Measurements from ENCODE around the gene DOCK9. TPM values are rescaled to one million over a fixed set of nuclear protein-coding genes. Genes with fewer than 3 reads are reported as not detected.

Gene DOCK9
- polyA plus RNA-seq, 3 donors: 0.01 TPM; not detected in 2

GRCh38 chr13:98875146-98875729, 102.6 kb downstream of the DOCK9 start:
- Histone ChIP-seq H2AFZ (ENCODE audit: insufficient read depth, low read depth, low read length, poor library complexity, severe bottlenecking) (no peak overlapping the region), H3K27me3 (ENCODE audit: control insufficient read depth in 2 of 2, insufficient read depth in 2 of 2, low read length in 2 of 2) (peaks cover 0 to 2% of the 10 kb centered on the region in 2 donors), H4K20me1 (ENCODE audit: insufficient read depth, low read length) (no peaks in the 10 kb centered on the region), H3K36me3 (replicated peaks in 1 of 2; ENCODE audit: control insufficient read depth in 1 of 2, insufficient read depth in 2 of 2, low read length in 2 of 2) (no peaks in the 10 kb centered on the region), H3K79me2 (ENCODE audit: insufficient read depth, low read length) (no peaks in the 10 kb centered on the region), H3K27ac (ENCODE audit: low read depth in 1 of 2, low read length in 2 of 2) (no peak overlapping the region), H3K9me3 (replicated peaks in 1 of 2; ENCODE audit: control insufficient read depth in 1 of 2, insufficient read depth in 1 of 2, low read length in 2 of 2) (peaks cover 0 to 9% of the 10 kb centered on the region in 2 donors), H3K4me3 (replicated peaks in 1 of 3; ENCODE audit: low read depth in 2 of 3, low read length in 3 of 3) (no peak overlapping the region), H3K4me1 (ENCODE audit: control insufficient read depth in 1 of 2, insufficient read depth in 2 of 2, low read length in 2 of 2) (no peaks in the 10 kb centered on the region), H3K9ac (ENCODE audit: insufficient read depth, low read length, poor library complexity, severe bottlenecking) (no peak overlapping the region), H3K4me2 (replicated peaks; ENCODE audit: extremely low read depth, low read length, poor library complexity, severe bottlenecking) (no peak overlapping the region)
- Mint-ChIP-seq H3K36me3 (no peaks in the 10 kb centered on the region), H3K4me3 (no peak overlapping the region), H3K9me3 (peaks cover 3 to 17% (median 10%) of the 10 kb centered on the region in 7 donors), H3K27ac (no peak overlapping the region), H3K27me3 (ENCODE audit: low read depth in 3 of 3) (peaks cover 5 to 6% (median 6%) of the 10 kb centered on the region in 3 donors), H3K4me1 (no peaks in the 10 kb centered on the region)
- 100% methylated on average over 1 of the region's 1 CpG for WGBS (ENCODE audit: insufficient coverage)
- no peak for DNase-seq
- intact Hi-C loops (cut with micrococcal nuclease): no loop called here
- TF ChIP-seq CTCF (IDR thresholded peaks at IDR 0.05): no peak

GRCh38 chr13:98874029-98874397, 103.9 kb downstream of the DOCK9 start:
- H3K27me3 Mint-ChIP-seq (ENCODE audit: low read depth in 3 of 3): peaks cover 4 to 6% (median 5%) of the 10 kb centered on the region in 3 donors
- Histone ChIP-seq H3K27me3 (ENCODE audit: control insufficient read depth in 2 of 2, insufficient read depth in 2 of 2, low read length in 2 of 2) (peaks cover 0 to 2% of the 10 kb centered on the region in 2 donors), H3K9me3 (replicated peaks in 1 of 2; ENCODE audit: control insufficient read depth in 1 of 2, insufficient read depth in 1 of 2, low read length in 2 of 2) (peaks cover 0 to 9% of the 10 kb centered on the region in 2 donors), H3K4me1 (ENCODE audit: control insufficient read depth in 1 of 2, insufficient read depth in 2 of 2, low read length in 2 of 2) (no peaks in the 10 kb centered on the region), H3K9ac (ENCODE audit: insufficient read depth, low read length, poor library complexity, severe bottlenecking) (no peak overlapping the region), H3K4me3 (replicated peaks in 1 of 3; ENCODE audit: low read depth in 2 of 3, low read length in 3 of 3) (no peak overlapping the region), H4K20me1 (ENCODE audit: insufficient read depth, low read length) (no peaks in the 10 kb centered on the region), H3K79me2 (ENCODE audit: insufficient read depth, low read length) (no peaks in the 10 kb centered on the region), H3K4me2 (replicated peaks; ENCODE audit: extremely low read depth, low read length, poor library complexity, severe bottlenecking) (no peak overlapping the region), H2AFZ (ENCODE audit: insufficient read depth, low read depth, low read length, poor library complexity, severe bottlenecking) (no peak overlapping the region), H3K27ac (ENCODE audit: low read depth in 1 of 2, low read length in 2 of 2) (no peak overlapping the region), H3K36me3 (replicated peaks in 1 of 2; ENCODE audit: control insufficient read depth in 1 of 2, insufficient read depth in 2 of 2, low read length in 2 of 2) (no peaks in the 10 kb centered on the region)
- no peak overlapping the region for H3K4me3 Mint-ChIP-seq
- DNase-seq: no peak
- H3K36me3 Mint-ChIP-seq: no peaks in the 10 kb centered on the region
- WGBS (ENCODE audit: insufficient coverage): no CpG with 5 or more reads among the region's 2 CpGs
- intact Hi-C loops (cut with micrococcal nuclease): no loop called here
- H3K27ac Mint-ChIP-seq: no peak overlapping the region
- no peak for TF ChIP-seq CTCF (IDR thresholded peaks at IDR 0.05)
- H3K9me3 Mint-ChIP-seq: peaks cover 3 to 17% (median 10%) of the 10 kb centered on the region in 7 donors
- H3K4me1 Mint-ChIP-seq: no peaks in the 10 kb centered on the region

Measured in CD14-positive monocyte (primary cell).